Measurements from ENCODE around the gene TMEM266.

Gene TMEM266

DNA sequence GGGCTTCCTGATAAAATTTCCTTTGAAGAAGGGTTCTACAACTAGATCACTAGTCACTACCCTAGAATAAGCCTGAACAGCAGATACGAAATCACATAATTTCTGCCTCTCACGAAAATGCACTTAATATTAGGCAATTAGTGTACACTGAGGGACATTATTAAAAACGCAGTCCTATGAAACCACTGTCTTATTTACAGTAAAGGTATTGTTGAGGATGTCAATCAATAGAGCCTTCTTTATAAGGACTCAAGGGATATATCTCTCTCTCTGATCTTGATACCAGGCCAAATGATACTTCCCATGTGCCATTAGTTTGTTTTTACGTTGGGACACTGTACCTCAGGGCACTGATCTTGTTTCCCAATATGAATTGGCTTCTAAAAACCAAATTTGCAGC is 191.9 kb downstream of the TMEM266 start:
- DNase-seq = no peak

DNA sequence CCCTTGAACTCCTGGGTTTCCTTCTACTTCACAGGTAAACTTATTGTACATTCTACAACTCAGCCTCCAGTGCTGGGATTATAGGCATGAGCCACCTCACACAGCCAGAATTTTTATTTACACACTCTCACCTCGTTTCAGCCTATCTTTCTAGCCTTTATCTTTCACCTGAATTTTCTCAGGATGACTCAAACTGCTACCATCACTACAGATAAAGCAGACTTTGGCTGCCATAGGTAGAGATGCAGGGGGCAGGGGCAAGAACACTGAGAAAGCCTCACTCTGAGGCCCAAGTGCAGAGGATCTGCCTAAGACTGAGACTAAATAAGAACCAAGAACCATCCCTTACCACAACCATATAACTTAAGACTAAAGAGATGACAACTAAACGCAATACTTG is 192.5 kb downstream of the TMEM266 start:
- DNase-seq = no peak

DNA sequence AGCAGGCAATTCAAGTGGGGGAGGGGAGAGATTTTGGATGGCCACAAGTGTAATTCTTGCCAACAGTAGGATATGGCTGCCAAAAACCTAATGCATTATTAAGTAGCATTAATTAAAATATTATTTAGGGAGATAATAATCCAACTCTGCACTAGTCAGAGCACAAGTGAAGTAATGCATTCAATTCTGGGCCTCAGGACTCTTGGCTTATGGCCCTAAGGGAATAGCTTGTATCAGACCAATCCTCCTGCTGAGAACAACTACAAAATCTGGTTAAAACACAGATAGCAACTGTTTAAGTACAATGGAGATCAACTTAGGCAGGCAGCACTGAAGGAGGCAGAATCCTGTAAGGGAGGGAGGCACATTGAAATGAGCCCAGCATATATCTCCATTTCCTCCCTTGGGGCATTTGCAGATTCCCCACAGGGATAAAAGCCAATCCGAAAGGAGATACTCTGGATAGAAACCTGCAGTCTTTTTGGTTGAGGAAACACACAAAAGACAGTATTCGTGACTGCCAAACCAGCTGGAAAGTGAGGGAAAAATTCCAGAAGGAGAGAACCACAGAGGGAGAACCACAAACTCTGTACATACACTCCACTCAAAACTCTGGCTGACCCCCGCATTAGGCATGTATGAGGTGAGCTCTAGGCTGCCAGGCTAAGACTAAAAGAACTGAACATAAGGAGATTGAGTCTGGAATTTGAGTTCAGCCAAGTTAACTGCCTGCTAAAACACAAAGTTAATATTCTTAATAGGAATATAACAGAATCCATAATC is 194.1 kb downstream of the TMEM266 start:
- DNase-seq = no peak

Data from fibroblast of skin of abdomen (primary cell).